CD4-positive, alpha-beta T cell treated with Interleukin-21 for 1 hour (primary cell): ENCODE results near the gene ITPK1.

Experiments used
- DNase-seq: peaks from one replicate; pipeline ENCODE4 v3.0.0-alpha.2; 2020

ITPK1 gene

GRCh38 chr14:93006567-93007051 is 109.1 kb downstream of the ITPK1 start:
- no peak for DNase-seq

- DNase-seq = no peak
Measured at GRCh38 chr14:93005838-93006237, 109.9 kb downstream of the ITPK1 start.

DNA sequence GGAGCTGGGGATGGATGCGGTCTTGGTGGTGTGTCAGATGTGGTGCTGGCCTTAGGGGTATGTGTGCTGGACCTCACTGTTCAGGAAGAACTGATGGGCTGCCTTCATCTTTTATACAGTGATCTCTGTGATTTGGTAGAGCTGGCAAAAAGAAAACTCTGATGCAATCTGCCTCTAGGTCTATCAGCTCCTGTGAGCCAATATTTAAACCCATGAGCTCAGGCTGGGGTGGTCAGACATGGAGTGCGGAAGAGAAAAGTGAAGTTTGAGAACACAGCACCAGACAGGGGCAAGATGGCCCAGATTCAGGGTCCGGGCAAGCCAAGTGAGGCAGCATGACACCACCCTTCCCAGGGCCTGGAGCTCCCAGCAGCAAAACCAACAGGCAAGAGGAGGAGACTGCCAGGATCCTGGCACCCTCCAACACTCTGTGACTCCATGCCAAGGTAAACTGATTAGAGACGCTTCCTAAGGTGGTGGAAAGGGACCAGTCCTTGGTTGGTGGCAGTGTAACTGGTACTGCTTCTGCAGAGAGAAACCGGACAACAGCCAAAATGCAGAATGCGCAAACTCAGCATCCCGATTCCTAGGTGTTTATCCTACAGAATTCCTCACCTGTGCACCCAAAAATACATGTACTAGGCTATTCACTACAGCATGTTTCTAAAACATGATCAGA is 110.5 kb downstream of the ITPK1 start:
- DNase-seq = no peak

DNA sequence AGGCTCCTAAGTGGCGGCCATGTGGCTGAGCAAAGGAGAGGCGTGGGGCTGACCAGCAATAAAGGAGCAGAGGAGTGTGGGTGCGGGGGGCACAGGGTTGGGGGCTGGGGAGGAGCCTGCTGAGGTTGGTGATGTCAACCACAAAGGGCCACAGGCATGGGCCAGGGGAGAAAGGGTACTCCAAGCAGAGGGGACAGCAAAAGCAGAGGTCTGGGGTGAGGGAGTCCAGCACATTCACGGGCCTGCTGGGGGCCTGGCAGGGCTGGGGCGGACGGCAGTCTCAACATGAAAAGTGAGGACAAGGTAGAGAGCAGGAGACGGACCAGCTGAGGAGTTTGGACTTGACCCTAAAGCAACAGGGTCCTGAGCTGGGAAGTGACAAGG is 111.0 kb downstream of the ITPK1 start:
- no peak for DNase-seq

DNA sequence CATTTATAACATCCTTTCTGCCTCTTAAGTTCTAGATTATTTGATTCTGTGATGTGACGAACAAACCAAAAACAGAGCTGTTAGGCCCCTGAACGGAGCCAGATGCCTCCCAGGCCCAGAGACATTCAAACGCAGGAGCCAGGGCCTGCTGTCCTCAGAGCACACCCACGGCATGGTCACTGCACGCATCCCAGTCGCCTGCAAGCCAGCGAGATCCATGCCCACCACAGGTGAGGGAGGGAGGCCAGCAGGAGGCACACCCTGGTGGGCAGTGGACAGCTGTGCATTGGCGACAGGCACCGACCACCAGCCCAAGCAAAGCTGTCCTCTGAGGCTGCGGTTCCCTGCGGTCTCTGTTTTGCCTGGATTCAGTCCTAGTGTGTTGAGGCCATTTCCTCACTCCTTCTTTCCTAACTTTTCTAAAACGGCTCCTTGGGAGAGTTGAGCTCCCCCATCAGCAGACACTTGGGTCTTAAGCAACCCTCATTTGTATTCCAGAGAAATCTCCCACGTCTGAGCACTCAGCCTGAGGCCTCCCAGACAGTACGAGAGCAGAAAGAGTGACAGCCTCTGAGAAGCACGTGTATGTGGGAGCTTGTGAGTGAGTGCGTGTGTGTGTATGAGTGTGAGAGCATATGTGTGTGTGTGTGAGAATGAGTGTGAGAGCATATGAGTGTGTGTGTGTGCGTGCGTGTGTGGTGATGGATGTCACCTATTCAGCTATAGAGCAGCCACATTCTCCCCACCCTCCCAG is 111.6 kb downstream of the ITPK1 start:
- DNase-seq = no peak

- DNase-seq = no peak
Measured at GRCh38 chr14:93002851-93003298, 112.8 kb downstream of the ITPK1 start.

GRCh38 chr14:93002049-93002448 is 113.7 kb downstream of the ITPK1 start:
- DNase-seq = no peak

DNA sequence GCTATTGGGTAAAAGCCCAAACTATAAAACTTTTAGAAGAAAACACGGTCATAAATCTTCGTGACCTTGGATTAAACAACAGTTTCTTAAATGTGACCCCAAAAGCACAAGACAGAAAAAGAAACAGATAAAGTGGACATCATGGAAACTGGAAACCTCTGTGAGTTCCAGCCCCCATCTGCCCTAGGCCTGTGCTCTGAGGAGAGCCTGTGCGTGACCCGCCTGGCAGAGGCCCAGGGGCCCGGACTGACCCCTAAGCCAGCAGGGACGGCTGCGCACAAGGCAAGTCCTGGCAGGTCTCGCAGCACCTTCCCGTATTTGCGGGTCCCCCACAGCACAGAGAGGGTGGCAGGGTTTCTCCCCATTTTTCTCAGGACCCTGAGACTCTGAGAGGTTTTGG is 116.8 kb downstream of the ITPK1 start:
- no peak for DNase-seq

DNA sequence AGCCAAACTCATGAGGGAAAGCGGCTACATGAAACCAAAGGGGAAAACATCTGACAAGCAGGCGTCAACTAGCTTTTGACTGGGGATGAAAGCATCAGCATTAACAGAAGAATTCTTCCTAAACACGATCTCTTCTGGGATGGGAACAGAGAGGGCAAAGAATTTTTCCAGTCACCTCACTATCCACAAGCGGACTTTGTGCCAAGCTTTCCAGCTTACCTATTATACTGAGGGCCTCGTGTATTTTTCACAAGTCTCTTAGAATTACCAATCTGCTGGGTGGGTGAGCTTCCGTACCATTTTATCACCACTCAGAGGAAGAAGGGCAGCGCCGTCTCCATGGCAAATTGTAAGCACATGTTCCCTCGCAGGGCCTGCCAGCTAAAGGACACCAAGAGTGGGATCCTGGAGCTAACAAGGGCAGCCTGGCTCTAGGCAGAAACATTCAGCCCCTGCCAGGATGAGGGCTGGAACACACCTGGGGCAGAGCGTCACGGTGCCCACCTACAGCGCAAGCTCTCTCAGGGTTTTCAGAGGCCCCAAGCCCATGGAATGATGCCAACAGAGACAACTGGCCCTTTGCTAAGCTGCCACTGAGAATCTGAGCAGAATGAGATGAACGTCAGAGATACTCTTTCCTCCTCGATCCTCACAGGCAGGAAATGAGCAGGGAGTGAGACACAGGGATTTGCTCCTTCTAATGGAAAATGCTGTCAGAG is 118.2 kb downstream of the ITPK1 start:
- no peak for DNase-seq

DNA sequence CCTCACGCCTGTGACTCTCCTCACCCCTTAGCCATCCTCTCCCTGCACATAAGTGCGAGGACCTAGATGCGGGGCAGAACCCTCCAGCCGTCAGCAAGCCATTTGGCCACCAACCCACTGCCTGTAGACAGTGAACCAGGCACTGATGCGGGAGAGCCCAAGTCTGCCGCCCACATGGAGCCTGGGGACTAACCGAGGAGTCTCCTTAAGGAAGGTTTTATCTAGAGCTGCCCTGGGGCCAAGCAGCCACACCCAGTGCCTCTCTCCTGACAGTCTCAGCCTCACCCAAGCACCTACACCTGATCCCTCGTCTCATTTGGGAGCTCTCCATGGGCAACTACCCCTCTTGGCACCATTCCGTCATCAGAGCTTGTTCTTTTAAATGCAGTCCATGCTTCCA is 120.1 kb downstream of the ITPK1 start:
- DNase-seq = no peak

DNA sequence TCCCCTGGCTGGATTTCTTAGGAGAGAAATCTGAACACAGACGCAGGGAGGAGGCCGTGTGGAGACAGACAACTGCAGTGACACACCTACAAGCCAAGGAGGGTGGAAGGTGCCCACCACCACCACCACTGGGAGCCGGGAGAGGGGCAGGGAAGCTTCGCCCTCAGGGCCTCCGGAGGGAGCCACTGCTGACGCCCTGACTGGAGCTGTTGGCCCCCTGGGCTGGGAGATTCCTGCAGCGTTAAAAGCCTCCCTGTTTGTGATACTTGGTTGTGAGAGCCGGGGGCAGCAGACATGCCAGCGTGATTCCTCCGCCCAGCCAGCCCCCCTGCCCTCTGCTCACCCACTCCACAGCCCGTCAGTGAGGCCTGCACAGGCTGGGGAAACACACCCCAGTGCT is 120.8 kb downstream of the ITPK1 start:
- no peak for DNase-seq

DNA sequence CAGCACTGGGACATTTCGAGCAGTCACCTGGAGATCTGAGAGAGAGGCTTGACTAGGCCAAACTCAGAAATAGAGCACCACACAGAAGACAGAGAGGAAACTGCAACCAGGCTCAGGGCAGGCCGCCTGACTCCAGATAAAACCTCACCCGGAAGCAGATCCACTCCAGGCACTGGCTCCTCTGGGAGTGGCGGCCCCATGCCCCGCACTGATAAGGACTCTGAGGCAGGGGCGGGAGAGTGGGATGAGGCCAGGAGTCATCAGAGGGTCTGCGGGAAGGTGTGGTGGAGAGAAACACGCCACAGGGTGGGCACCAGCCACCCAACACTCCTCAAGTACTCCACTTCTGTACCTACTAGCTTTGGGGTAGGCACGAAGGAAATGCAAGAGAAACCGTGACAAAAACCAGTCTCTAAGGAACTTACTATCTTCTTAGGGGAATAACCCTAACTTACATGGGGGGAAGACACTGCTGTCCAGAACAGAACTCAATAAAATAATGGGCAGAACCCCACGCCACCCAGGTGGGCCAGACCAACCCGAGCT is 121.5 kb downstream of the ITPK1 start:
- no peak for DNase-seq

GRCh38 chr14:92993302-92993701 is 122.4 kb downstream of the ITPK1 start:
- DNase-seq = no peak

GRCh38 chr14:92991536-92991935 is 124.2 kb downstream of the ITPK1 start:
- DNase-seq = no peak

- no peak for DNase-seq
Measured at GRCh38 chr14:92990456-92991430, 125.0 kb downstream of the ITPK1 start.

DNA sequence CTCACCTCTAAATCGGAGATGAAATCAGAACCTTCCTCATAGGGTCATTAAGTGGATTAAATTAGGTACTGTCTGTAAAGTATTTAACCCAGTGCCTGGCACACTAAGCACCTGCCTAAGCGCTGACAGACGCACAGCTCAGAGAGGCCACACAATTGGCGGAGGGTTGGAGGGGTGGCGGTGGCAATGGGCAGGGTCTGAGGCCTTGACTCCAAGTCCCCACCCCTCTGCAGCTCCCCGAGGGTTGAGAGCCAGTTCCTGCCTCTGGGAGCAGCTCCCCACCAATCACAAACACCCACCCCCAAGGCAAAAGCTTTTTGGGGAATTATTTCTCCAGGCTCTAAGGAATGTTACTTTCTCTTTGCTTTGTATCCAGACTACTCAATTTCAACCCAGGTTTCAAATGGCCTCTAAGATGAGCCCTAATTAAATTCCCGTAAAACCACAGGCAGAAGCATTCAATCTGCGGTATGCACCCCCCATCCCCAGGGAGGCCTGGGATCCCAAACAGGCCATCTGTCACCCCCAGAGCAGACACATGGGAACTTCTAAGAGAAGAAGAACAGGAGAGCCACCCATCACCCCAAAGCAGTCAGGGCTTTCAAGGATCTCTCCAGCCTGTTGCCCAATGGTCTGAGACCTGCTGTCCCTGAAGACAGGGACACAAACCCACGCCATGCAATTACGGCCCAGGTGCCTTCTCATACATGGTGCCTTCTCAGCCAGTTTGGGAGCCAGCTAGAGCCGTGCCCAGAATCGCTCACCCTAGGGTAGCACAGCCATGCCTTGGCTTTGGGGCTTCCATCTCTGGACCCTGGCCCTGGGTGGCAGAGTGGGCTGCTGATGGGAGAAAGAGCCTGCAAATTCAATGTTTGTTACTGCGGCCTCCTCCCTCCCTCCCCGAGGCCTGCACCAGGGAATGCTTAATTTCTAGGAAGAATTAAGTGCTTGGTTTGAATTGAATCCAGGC is 126.7 kb downstream of the ITPK1 start:
- DNase-seq = no peak

DNA sequence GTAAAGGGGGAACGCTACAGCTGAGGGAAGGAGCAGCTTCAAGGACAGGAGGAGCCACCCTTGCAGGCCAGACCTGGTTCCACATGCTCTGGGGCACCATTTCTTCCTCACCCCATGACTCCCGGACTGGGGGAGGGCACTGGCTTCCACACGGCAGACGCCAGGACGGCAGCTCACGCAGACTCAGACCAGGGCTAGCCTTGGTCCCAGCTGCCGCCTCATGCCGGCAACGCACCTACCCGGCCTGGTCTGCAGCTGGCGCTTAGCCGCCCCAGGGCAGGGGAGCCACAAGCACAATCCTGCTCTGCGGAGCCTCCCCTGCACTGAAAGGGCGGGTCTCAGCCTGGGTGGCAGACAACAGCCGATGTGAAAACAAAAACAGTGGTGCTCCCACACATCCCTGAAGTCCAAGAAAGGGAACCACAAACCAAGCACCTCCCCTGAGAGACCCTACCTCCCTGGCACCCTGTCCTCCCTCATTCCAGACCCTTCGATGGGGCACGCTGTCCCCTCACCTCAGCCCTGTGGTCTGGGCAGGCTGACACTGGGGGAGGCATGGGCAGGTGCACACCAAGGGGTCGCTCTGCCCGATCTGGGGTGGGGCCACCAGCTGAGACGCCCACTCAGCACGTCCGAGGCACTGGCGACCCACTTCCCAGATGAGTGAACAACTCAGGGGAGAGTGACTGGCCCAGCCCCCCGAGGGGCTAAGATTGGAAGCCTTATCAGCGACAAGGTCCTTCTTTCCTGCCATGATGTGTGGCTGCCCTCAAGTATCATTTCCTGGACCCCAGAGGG is 127.8 kb downstream of the ITPK1 start:
- DNase-seq = no peak

GRCh38 chr14:92987148-92987570 is 128.6 kb downstream of the ITPK1 start:
- no peak for DNase-seq

DNA sequence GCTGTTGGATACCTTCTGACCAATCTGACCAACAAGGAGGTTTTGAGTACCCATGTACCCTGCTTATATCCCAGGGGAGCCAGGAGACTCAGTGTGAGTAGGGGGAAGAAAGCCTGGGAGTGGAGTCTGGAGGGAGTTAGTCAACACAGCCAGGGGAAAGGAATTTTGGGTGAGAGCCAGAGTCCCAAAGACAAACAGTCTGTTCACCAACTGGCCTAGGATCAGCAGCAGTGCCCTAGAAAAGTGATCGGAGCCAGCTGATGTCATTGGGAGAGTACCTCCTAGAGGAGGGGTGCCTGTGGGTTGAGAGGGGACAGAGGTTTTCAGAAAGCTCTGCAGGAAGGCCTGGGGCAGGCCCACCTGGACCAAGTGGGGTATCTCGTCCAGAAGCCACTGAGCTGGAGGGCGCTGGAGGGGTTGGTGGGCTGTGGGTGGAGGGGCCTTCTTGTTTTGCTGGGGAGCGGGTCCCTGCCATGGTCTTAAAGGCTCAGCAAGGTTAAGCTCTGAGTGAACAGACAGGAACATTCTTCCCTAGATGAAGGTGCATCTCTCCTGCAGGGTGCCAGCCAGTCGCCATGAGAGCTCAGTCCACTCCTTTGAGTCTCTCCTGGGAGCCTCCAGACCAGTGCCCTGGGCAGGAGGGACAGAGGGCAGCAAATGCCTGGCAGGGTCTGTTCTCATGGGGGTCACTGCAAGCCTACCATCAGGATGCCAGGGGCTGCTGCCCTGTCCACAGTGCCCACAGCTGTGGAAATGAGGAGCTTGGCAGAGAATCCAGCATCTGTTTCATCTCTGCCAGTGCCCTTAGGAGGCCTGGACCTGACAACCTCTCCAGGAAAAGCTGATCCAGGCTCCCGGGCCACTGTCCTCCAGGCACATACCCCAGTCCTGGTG is 129.2 kb downstream of the ITPK1 start:
- no peak for DNase-seq
